ENCODE data around the gene ATP11A. TPM values are rescaled to one million over a fixed set of nuclear protein-coding genes. Genes with fewer than 3 reads are reported as not detected.
A peak's percentile ranks its signal among the peaks of the same experiment; 100 is the strongest.

Gene ATP11A
- total and polyA plus RNA-seq, 8 donors = 271 to 502 (median 458) TPM

- TF ChIP-seq CTCF (IDR thresholded peaks at IDR 0.05) = no peak
- Histone ChIP-seq H3K4me3 (peak overlapping the region in 1 of 2 donors; percentile 5), H3K27me3 (no peaks in the 10 kb centered on the region), H3K36me3 (no peaks in the 10 kb centered on the region), H3K9me3 (no peaks in the 10 kb centered on the region), H3K27ac (peak overlapping the region in 1 of 2 donors; percentile 58), H3K4me1 (peaks cover 0 to 36% of the 10 kb centered on the region in 2 donors)
- intact Hi-C loops (cut with DNase I) = no loop called here
- ATAC-seq (peak; percentile 4), DNase-seq (no peak)
These were observed 71.1 kb downstream of the ATP11A start for GRCh38 chr13:112760931-112761330.

GRCh38 chr13:112761701-112762689, 72.2 kb downstream of the ATP11A start:
- no peaks in the 10 kb centered on the region for H3K9me3 ChIP-seq
- no peaks in the 10 kb centered on the region for H3K36me3 ChIP-seq
- peak; percentile 56 for ATAC-seq
- TF ChIP-seq CTCF (IDR thresholded peaks at IDR 0.05) = no peak
- H3K4me1 ChIP-seq = peaks cover 0 to 37% of the 10 kb centered on the region in 2 donors
- intact Hi-C loops (cut with DNase I) = no loop called here
- H3K27me3 ChIP-seq = no peaks in the 10 kb centered on the region
- peak in 1 of 4 donors; percentile 67 for DNase-seq
- H3K4me3 ChIP-seq = no peak overlapping the region
- peak overlapping the region; percentile 42 to 58 for H3K27ac ChIP-seq

GRCh38 chr13:112762690-112763080, 72.8 kb downstream of the ATP11A start:
- Histone ChIP-seq H3K4me1 (peaks cover 0 to 36% of the 10 kb centered on the region in 2 donors), H3K4me3 (no peak overlapping the region), H3K36me3 (no peaks in the 10 kb centered on the region), H3K9me3 (no peaks in the 10 kb centered on the region), H3K27me3 (no peaks in the 10 kb centered on the region), H3K27ac (peak overlapping the region; percentile 42 to 58)
- ATAC-seq (no peak), DNase-seq (no peak)
- intact Hi-C loops (cut with DNase I) = no loop called here
- TF ChIP-seq CTCF (IDR thresholded peaks at IDR 0.05) = no peak

GRCh38 chr13:112764028-112764427, 74.2 kb downstream of the ATP11A start:
- Histone ChIP-seq H3K27me3 (no peaks in the 10 kb centered on the region), H3K27ac (peak overlapping the region in 1 of 2 donors; percentile 13), H3K4me1 (peaks cover 0 to 50% of the 10 kb centered on the region in 2 donors), H3K36me3 (no peaks in the 10 kb centered on the region), H3K9me3 (no peaks in the 10 kb centered on the region), H3K4me3 (no peak overlapping the region)
- DNase-seq = no peak
- TF ChIP-seq CTCF (IDR thresholded peaks at IDR 0.05) = no peak
- no peak for ATAC-seq
- intact Hi-C loops (cut with DNase I) = no loop called here

GRCh38 chr13:112764864-112765561, 75.2 kb downstream of the ATP11A start:
- ATAC-seq (peak; percentile 9), DNase-seq (peak in 2 of 4 donors; percentile 75 to 76)
- no peaks in the 10 kb centered on the region for H3K9me3 ChIP-seq
- peak overlapping the region; percentile 9 to 59 for H3K27ac ChIP-seq
- H3K4me3 ChIP-seq = no peak overlapping the region
- peaks cover 0 to 56% of the 10 kb centered on the region in 2 donors for H3K4me1 ChIP-seq
- no peaks in the 10 kb centered on the region for H3K27me3 ChIP-seq
- no peak for TF ChIP-seq CTCF (IDR thresholded peaks at IDR 0.05)
- intact Hi-C loops (cut with DNase I) = no loop called here
- H3K36me3 ChIP-seq = no peaks in the 10 kb centered on the region

Measured in left lung (tissue), 10 donors.